Heart left ventricle (tissue), 13 donors: ENCODE results near the gene PFKP.

Experiments
- POLR2A ChIP-seq, 2 donors: fragments of 450-650 bp; IDR thresholded peaks; one replicate each; pipeline ENCODE4 v1.6.1; 2017; ENCODE audit warnings: antibody characterized with exemption in 2 of 2, mild to moderate bottlenecking in 2 of 2, moderate library complexity in 2 of 2
- TF ChIP-seq, protein P1 (sequence below), 12 donors: fragments of 200-600 bp; sonication (generic) in 4 of 12; IDR thresholded peaks; one replicate each; pipeline versions ENCODE4 v1.5.0 to v1.8.0; 2018 to 2022; ENCODE audit warnings: antibody characterized with exemption in 12 of 12, mild to moderate bottlenecking in 5 of 12
- donor health status: ischemic (EF 13 %, LVEDD 7.1; RV severe dilation, severe dysfunction).
- donor health status: DM: no; HTN: yes; CAD: no.
- donor health status: DM: no; HTN: no; CAD: no.
- donor health status: ischemic (EF 25% LVEDD 6.9; RV normal size, moderate dysfunction).
- donor health status: ischemic (EF 25% LVEDD 5.7; RV mildly dilated, moderate dysfunction).
- donor health status: ischemic (EF 35%, LVEDD 5.7; RV mildly dilated, moderate dysfunction).
- donor health status: nonischemic (EF 11% LVEDD 7.7; RV severe dilation, severe dysfunction).
- donor health status: DM: yes; HTN: yes; CAD: no.
- donor health status: PGD.
- donor health status: ischemic (EF 29% LVEDD 5.4; RV normal size, mild dysfunction).
- donor health status: nonischemic (EF 23%, LVEDD 6.1; RV moderate dilation, normal function).

DNA sequence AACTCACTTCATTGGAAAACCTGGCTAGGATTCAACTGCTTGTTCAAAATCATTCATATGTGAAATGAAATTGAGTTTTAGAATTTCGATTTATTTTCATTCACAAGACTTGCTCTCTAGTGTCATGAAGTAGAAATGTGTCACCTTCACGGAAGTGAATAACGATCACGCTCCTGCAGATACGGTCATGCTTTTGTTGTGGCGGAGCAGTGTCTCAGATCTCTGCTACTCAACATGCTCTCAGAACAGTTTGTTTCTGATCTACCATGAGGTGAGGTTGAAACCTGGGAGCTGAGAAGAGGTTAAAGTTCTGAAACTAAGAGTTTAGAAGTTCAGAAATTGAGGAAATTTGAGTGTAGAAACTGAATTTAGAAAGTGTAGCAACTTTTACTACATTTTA lies 119.0 kb downstream of the PFKP start:
- no peak for TF ChIP-seq POLR2A (IDR thresholded peaks at IDR 0.05)
- TF ChIP-seq, protein P1, sequence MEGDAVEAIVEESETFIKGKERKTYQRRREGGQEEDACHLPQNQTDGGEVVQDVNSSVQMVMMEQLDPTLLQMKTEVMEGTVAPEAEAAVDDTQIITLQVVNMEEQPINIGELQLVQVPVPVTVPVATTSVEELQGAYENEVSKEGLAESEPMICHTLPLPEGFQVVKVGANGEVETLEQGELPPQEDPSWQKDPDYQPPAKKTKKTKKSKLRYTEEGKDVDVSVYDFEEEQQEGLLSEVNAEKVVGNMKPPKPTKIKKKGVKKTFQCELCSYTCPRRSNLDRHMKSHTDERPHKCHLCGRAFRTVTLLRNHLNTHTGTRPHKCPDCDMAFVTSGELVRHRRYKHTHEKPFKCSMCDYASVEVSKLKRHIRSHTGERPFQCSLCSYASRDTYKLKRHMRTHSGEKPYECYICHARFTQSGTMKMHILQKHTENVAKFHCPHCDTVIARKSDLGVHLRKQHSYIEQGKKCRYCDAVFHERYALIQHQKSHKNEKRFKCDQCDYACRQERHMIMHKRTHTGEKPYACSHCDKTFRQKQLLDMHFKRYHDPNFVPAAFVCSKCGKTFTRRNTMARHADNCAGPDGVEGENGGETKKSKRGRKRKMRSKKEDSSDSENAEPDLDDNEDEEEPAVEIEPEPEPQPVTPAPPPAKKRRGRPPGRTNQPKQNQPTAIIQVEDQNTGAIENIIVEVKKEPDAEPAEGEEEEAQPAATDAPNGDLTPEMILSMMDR (IDR thresholded peaks at IDR 0.05): no peak
